GM04504 (cell line): ENCODE data around the gene CEP170.

Experiments
- DNase-seq: peaks from one replicate; pipeline ENCODE4 v3.0.0-alpha.2; 2012; ENCODE audit warnings: low read depth

Gene CEP170

DNA sequence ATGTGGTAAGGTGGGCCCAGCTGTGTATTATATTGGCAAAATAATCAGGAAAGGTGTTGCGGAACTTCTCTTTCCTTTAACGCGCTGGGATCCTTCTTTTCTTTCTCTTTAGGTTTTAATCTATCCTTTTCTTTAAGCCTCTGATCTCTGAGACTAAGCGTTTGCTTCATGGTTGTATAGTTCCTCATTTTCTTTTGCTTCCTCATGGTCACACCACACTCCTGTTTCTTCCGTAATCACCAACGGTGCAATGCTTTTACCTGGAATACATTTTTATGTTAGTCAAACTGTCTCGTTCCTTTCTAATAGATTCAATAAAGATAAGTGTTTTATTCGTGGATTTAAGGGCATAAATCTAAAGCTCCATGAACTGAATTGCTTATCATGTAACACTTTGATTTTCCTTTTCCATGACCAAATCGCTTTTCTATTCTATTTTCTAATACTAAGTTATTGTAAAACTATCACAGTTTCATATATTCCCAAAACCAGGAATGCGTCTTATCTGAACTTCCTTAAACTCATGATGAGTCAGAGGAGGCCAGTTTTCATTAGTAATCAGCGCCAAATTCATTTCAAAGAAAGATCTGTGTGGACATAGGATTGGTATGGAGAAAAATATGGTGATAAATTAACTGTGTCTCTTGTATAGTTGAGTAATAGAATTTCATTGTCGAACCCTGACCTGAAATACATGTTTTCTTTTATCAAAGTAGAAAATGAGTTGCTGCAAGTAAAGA lies 13.0 kb upstream of the CEP170 start:
- no peak for DNase-seq

DNA sequence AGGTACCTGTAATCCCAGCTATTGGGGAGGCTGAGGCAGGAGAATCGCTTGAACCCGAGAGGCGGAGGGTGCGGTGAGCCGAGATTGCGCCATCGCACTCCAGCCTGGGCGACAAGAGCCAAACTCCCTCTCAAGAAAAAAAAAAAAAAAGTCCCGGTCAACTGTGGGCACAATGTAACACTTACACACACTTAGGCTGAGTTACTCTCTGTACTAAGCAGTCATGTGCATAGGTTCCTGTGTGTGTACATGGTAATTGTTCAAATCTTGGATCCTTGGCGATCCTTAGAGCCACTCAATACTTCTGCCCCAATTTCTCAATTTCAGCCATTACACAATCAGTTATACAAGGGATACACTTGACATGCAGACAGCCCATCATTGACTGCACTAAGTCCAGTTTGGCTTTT lies 12.4 kb upstream of the CEP170 start:
- DNase-seq: no peak

- no peak for DNase-seq
These were observed 11.2 kb upstream of the CEP170 start for GRCh38 chr1:243266231-243266630.

- peak; percentile 44 for DNase-seq
These were observed 9.6 kb upstream of the CEP170 start for GRCh38 chr1:243264717-243265116.

- no peak for DNase-seq
These were observed 6.3 kb upstream of the CEP170 start for GRCh38 chr1:243261390-243261789.

GRCh38 chr1:243260221-243260880 lies 5.3 kb upstream of the CEP170 start:
- no peak for DNase-seq

DNA sequence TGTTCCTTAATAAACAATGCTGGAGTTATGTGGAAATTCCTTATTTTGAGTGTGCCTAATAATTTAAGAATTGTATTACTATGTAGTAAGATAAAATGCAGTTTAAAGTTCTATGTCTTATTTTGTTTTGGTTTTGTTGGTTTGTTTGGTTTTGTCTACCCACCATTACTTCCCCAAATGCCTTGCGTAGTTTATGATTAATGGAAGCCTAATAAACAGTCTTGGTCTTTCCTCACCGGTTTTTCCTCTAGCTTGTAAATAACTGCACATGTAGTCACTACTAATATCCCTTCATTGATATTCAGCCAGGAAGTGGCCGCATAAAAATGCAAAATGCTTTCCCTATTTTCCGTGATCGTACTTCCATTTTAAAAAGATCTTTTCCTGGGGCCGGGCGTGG lies 3.6 kb upstream of the CEP170 start:
- no peak for DNase-seq

DNA sequence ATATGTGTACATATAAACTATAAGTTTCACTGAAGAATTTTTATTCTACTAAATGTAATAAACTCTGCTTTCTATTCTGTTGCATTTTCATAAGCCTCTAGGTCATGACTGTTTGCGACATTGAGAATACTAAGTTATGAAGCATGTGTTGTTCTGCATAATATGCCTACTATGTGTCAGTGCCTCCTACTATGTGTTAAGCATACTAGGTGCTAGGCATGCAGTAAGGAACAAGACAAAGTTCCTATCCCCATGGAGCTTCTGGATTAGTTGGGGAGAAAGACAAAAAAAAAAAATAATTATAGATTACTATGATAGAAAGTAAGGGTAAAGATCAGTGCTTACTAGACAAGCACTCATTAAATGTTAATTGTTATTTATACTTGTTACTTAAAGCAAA lies 2.1 kb upstream of the CEP170 start:
- no peak for DNase-seq

DNA sequence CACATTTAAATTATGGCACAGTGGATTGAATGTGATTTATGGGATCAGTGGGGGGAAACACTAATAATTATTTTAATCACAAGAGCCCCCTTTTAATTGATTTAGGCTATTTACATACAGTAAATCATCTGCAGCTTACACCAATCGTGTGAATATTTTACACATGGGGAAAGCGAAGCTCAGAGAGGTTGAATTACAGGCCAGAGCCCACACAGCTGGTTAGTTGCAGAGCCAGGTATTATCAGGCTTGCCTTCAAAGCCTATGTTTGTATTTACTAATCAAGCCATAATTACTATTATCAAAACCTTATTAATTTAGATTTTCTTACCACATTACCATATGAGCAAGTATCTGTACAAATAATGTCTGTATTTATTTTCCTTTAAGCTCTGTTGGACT lies 1.5 kb upstream of the CEP170 start:
- no peak for DNase-seq

DNA sequence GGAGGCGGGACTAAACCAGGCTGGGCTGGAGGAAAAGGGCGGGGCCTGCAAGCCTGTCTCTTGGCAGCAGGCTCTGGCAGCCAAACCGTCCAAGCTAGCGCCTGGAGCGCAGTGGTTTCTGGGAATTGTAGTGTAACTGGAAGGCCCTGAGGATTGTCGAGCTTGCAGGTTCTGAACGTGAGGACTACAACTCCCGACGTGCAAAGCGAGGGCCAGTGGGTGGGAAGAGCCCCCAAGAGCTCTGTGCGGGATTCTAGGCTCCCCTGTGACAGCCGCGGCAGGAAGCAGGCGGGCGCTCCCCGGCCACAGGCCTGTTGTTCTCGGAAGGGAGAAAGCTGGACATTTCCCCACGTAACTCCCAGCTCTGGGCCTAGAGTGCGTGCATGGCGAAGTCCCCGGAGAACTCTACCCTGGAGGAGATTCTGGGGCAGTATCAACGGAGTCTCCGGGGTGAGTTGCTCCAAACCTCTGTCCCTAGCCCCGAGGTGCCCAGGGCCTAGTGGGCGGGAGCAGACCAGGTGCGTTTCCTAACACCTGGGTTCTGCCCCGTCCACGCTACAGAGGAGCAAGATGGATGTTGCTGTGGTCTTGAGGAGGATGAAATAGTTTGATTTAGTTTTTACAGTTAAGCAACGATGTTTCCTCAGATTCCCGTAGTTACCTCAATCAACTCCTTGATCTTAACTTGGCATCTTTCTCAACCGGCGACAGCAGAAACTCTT lies 871 bp upstream of the CEP170 start, which contains the start of gene SDCCAG8:
SDCCAG8 (plus strand) TSS at position 251 of the 722 bp plus-strand sequence; CDS start at position 384, 133 bp downstream.
- peak; percentile 100 for DNase-seq

GRCh38 chr1:243254233-243254926 lies 701 bp downstream of the CEP170 start:
- DNase-seq: peak; percentile 44

- DNase-seq: no peak
These were observed 1.2 kb downstream of the CEP170 start for GRCh38 chr1:243253926-243254232.

DNA sequence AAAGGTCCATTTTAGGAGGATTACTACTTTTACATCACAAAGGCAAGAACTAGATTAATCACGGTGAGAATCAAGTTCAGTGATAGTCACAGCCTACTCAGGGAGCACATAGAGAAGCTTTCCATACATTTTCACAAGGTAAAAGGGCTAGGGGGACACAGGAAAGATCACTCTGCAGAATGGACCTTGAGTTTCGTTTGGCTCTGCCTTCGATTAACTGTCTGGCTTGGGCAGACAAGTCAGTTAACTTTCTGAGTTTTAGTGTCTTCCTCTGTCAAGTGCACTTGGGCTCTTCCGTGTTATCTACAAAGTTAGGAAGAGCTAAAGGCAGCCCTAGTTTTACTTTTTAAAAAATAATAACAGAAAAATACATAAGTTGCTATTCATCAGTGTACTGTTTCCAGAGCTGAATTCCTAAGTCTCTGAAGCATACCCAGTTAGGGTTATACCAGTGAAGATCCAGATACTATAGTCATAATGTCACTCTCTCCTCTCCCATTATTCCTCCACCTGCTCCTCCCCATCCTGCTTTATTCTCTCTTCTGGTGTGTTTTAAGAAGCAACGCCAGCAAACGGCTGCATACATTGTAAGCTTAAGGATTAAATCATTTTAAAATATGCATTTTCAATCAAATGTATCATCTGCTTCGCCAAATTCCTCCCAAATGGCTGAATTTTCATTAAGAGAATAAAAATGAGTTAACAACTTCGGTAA lies 1.7 kb downstream of the CEP170 start:
- DNase-seq: no peak

- no peak for DNase-seq
These were observed 3.5 kb downstream of the CEP170 start for GRCh38 chr1:243251539-243251938.

DNA sequence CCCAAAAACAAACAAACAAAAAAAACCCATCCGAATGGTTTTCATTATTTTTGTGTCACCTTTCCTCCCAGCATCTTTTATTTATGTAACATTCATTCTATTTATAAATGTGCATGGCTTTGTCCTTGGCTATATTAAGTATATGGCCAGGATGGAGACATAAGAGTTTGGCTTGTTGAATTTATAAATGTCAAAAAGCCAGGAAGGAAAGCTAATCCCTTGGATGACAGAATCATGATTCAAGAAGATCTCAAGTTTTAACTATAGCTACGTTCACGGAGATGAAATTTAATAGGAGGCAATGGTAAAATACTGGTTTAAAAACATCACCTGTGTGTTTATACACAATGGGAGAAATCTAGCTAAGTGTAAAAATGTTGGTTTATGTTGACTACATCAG lies 5.0 kb downstream of the CEP170 start:
- DNase-seq: no peak

GRCh38 chr1:243249214-243249613 lies 5.9 kb downstream of the CEP170 start:
- DNase-seq: no peak

DNA sequence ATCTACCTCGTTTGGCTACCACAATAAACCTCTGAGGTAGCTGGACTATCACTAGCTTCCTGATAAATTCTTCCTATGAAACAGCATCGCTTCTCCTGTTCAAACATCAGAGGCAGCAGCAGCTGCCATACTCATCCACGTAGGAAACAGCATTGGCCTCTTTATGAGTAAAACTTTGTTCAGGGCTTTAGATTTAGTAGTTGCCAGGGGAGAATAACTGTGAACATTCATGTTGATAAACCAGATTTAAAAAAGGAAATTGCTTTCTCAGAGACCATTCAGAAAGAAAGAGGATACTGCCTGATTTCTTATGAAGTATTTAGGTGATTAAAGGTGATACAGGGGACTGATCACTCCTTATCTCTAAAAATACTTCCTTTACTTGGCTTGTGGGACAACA lies 7.2 kb downstream of the CEP170 start:
- no peak for DNase-seq

- no peak for DNase-seq
These were observed 8.2 kb downstream of the CEP170 start for GRCh38 chr1:243246916-243247315.

DNA sequence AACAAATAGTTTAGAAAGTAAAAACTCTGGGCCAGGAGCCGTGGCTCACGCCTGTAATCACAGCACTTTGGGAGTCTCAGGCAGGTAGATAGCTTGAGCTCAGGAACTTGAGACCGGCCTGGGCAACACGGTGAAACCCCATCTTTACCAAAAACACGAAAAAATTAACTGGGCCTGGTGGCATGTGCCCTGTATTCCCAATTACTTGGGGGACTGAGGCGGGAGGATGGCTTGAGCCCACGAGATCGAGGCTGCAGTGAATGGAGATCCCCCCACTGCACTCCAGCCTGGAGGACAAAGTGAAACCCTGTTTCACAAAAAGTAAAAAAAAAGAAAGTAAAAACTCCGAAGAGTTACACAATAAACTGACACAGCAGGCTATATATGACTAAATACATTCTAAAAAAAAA lies 10.6 kb downstream of the CEP170 start:
- no peak for DNase-seq

- no peak for DNase-seq
These were observed 18.4 kb downstream of the CEP170 start for GRCh38 chr1:243236604-243237252.

- DNase-seq: no peak
These were observed 20.0 kb downstream of the CEP170 start for GRCh38 chr1:243234978-243235647.
